Neural progenitor cell (in vitro differentiated cells): ENCODE measurements around the gene NTRK3. TPM values are rescaled to one million over a fixed set of nuclear protein-coding genes. Genes with fewer than 3 reads are reported as not detected.
A peak's percentile ranks its signal among the peaks of the same experiment; 100 is the strongest.

Experiments used
- DNase-seq: peaks from one replicate; pipeline ENCODE4 v3.0.0-alpha.2; 2016; ENCODE audit warnings: low spot score
- H2AFZ ChIP-seq: fragments of 200-600 bp; sonication (generic); replicated peaks from 2 replicates; pipeline ENCODE4 v1.6.1; 2016; ENCODE audit warnings: antibody characterized with exemption
- H3F3A ChIP-seq: fragments of 200-600 bp; sonication (generic); 2 replicates; pipeline ENCODE4 v1.6.1; 2016; ENCODE audit warnings: antibody characterized with exemption, low read depth
- H3K27ac ChIP-seq: fragments of 200-600 bp; sonication (generic); 2 replicates; pipeline ENCODE4 v1.5.1; 2016; ENCODE audit warnings: mild to moderate bottlenecking
- H3K27me3 ChIP-seq: fragments of 200-600 bp; sonication (generic); 2 replicates; pipeline ENCODE4 v1.6.1; 2016; ENCODE audit warnings: mild to moderate bottlenecking, moderate library complexity
- H3K36me3 ChIP-seq: fragments of 200-600 bp; sonication (generic); 2 replicates; pipeline ENCODE4 v1.5.1; 2016
- H3K4me1 ChIP-seq: fragments of 200-600 bp; sonication (generic); 2 replicates; pipeline ENCODE4 v1.6.1; 2016; ENCODE audit warnings: mixed run types
- H3K4me2 ChIP-seq: fragments of 200-600 bp; sonication (generic); 2 replicates; pipeline ENCODE4 v1.6.1; 2016
- H3K4me3 ChIP-seq: fragments of 200-600 bp; sonication (generic); 2 replicates; pipeline ENCODE4 v1.5.1; 2016
- H3K79me2 ChIP-seq: fragments of 200-600 bp; sonication (generic); 2 replicates; pipeline ENCODE4 v1.6.1; 2016; ENCODE audit warnings: low read depth
- H3K9ac ChIP-seq: fragments of 200-600 bp; sonication (generic); 2 replicates; pipeline ENCODE4 v1.6.1; 2016
- H3K9me3 ChIP-seq: fragments of 200-600 bp; sonication (generic); 2 replicates; pipeline ENCODE4 v1.5.1; 2016; ENCODE audit warnings: low read depth
- H4K20me1 ChIP-seq: fragments of 200-600 bp; sonication (generic); 2 replicates; pipeline ENCODE4 v1.6.1; 2016; ENCODE audit warnings: low read depth
- H3K27ac Mint-ChIP-seq: 3 replicates; pipeline ENCODE4 v1.8.0; 2021; ENCODE audit warnings: mixed read lengths
- H3K27me3 Mint-ChIP-seq: 2 replicates; pipeline ENCODE4 v1.8.0; 2022; ENCODE audit warnings: low read depth, mild to moderate bottlenecking, inconsistent platforms, moderate library complexity, mixed read lengths; ENCODE audit not compliant: insufficient read depth
- H3K36me3 Mint-ChIP-seq: 3 replicates; pipeline ENCODE4 v1.8.0; 2021; ENCODE audit warnings: mixed read lengths
- H3K4me1 Mint-ChIP-seq: 3 replicates; pipeline ENCODE4 v1.8.0; 2021; ENCODE audit warnings: mixed read lengths
- H3K4me3 Mint-ChIP-seq: 3 replicates; pipeline ENCODE4 v1.8.0; 2021; ENCODE audit warnings: mild to moderate bottlenecking, moderate library complexity, mixed read lengths
- H3K9me3 Mint-ChIP-seq: 3 replicates; pipeline ENCODE4 v1.8.0; 2020; ENCODE audit warnings: mixed read lengths
- EZH2 ChIP-seq: fragments of 200-600 bp; sonication (generic); IDR thresholded peaks from 2 replicates; pipeline ENCODE4 v1.6.1; 2017; ENCODE audit warnings: antibody characterized with exemption, mild to moderate bottlenecking, moderate library complexity
- EZH2phosphoT487 ChIP-seq: fragments of 200-600 bp; sonication (generic); IDR thresholded peaks from 2 replicates; pipeline ENCODE4 v1.6.1; 2017; ENCODE audit warnings: antibody characterized with exemption
- total RNA-seq: library from RNA; depleted of rRNA; stranded (reverse); fragments of >200 nt; gene quantifications from 2 replicates; pipeline ENCODE4 v1.2.3, GENCODE V29; 2015; ENCODE audit warnings: low replicate concordance
- TF ChIP-seq, protein P1 (sequence below): fragments of 200-600 bp; sonication (generic); IDR thresholded peaks from 2 replicates; pipeline ENCODE4 v1.5.1; 2017; ENCODE audit warnings: antibody characterized with exemption, mild to moderate bottlenecking

NTRK3 gene
- total RNA-seq, 1 donor from 2014 or later: 2.0 TPM

DNA sequence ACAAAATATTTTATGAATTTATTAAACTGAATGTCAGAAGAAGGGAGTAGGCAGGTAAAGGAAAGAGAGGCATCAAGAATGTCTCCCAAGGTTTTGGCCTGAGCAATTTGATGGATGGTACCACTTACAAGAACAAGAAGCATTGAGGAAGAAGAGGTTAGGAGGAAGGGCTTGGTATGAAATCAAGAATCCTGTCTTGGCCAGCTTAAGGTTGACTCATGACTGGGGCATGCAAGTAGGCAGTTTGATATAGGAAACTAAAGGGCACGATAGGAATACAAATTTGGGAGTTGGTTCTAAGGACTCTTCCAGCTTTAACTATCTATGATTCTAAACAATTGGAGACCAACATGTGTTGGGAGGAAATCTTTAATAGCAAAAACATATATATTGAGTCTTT lies 79.1 kb downstream of the NTRK3 start:
- Mint-ChIP-seq H3K27ac (no peak overlapping the region), H3K4me3 (no peak overlapping the region), H3K4me1 (no peaks in the 10 kb centered on the region), H3K36me3 (no peaks in the 10 kb centered on the region), H3K27me3 (peaks cover 2% of the 10 kb centered on the region), H3K9me3 (no peaks in the 10 kb centered on the region)
- H3K9ac ChIP-seq: no peak overlapping the region
- DNase-seq: no peak
- no peaks in the 10 kb centered on the region for H3K9me3 ChIP-seq
- H3K27ac ChIP-seq: no peak overlapping the region
- no peaks in the 10 kb centered on the region for H3K4me1 ChIP-seq
- H3K36me3 ChIP-seq: no peaks in the 10 kb centered on the region
- TF ChIP-seq, protein P1, sequence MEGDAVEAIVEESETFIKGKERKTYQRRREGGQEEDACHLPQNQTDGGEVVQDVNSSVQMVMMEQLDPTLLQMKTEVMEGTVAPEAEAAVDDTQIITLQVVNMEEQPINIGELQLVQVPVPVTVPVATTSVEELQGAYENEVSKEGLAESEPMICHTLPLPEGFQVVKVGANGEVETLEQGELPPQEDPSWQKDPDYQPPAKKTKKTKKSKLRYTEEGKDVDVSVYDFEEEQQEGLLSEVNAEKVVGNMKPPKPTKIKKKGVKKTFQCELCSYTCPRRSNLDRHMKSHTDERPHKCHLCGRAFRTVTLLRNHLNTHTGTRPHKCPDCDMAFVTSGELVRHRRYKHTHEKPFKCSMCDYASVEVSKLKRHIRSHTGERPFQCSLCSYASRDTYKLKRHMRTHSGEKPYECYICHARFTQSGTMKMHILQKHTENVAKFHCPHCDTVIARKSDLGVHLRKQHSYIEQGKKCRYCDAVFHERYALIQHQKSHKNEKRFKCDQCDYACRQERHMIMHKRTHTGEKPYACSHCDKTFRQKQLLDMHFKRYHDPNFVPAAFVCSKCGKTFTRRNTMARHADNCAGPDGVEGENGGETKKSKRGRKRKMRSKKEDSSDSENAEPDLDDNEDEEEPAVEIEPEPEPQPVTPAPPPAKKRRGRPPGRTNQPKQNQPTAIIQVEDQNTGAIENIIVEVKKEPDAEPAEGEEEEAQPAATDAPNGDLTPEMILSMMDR: no peak
- no peak for TF ChIP-seq EZH2
- TF ChIP-seq EZH2phosphoT487: no peak
- H3K79me2 ChIP-seq: no peaks in the 10 kb centered on the region
- H3F3A ChIP-seq: no peaks in the 10 kb centered on the region
- H3K4me2 ChIP-seq: no peak overlapping the region
- H4K20me1 ChIP-seq: no peaks in the 10 kb centered on the region
- H2AFZ ChIP-seq: no peak overlapping the region
- no peak overlapping the region for H3K4me3 ChIP-seq
- H3K27me3 ChIP-seq: no peaks in the 10 kb centered on the region

DNA sequence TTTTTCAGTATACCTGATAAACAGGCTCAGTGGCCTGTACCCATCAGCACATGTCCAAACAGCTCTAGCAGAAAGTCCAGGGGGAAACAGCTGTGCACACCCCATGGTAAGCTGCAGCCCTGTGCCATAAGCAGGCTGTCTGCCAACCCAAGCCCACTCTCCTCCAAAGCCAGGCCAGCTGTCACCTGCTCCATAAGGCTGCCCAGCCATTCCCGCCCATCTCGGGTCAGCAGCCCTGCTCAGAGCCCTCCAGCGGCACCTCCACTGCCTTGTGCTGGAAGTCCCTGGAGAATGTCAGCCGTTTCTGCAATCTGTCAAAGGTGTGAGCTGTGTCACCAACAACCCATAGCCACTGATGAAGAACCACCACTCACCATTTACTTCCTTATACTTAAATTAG lies 82.0 kb downstream of the NTRK3 start:
- H3F3A ChIP-seq: no peaks in the 10 kb centered on the region
- no peaks in the 10 kb centered on the region for H3K79me2 ChIP-seq
- Mint-ChIP-seq H3K36me3 (no peaks in the 10 kb centered on the region), H3K4me1 (no peaks in the 10 kb centered on the region), H3K4me3 (no peak overlapping the region), H3K27ac (no peak overlapping the region), H3K9me3 (no peaks in the 10 kb centered on the region), H3K27me3 (peaks cover 3% of the 10 kb centered on the region)
- no peaks in the 10 kb centered on the region for H4K20me1 ChIP-seq
- no peak overlapping the region for H3K4me2 ChIP-seq
- no peak overlapping the region for H2AFZ ChIP-seq
- no peaks in the 10 kb centered on the region for H3K36me3 ChIP-seq
- DNase-seq: no peak
- H3K9ac ChIP-seq: no peak overlapping the region
- no peaks in the 10 kb centered on the region for H3K4me1 ChIP-seq
- no peaks in the 10 kb centered on the region for H3K27me3 ChIP-seq
- no peaks in the 10 kb centered on the region for H3K9me3 ChIP-seq
- TF ChIP-seq EZH2phosphoT487 (no peak), EZH2 (no peak)
- TF ChIP-seq, protein P1: no peak
- H3K27ac ChIP-seq: no peak overlapping the region
- no peak overlapping the region for H3K4me3 ChIP-seq

DNA sequence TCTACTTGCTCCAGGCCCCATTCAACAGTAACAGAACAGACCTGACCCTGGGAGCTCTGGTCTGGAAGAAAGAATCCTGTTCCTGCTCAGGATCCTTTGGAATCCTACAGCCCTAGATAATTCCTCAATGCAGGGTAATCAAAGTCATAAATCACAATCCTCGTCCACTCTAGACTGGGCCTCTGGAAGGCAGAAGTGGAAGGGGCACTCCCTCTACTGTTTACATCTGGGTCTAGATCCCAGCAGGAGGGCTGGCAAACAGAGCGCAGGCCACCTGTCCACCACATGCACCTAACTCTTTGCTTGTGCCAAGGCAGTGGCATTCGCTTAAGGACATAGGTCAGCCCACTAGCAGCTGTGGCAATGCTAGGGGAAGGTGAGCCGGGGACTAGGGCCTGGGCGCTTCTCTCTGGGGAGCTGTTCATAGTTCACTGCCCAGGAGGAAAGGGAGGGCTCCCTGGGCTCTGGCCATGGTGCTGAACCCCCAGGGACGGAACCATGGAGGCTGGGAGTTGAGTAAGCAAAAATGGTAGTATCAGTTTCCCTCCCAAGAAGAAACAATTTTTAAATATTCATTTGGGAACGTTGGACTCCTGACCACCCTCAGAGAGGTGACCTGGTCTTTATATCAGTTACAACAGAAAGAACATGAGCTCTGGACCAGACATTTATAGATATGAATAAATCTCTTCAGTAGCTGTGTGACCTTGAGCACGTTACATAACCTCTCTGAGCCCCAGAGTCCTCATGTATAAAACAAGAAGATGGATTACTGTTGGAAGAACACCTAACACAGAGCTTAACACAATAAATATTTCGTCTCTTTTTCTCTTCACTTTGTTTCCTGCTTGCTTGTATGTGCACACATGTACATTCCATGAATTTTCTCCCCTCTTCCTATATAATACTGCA lies 90.2 kb downstream of the NTRK3 start:
- Histone ChIP-seq H3K4me3 (no peak overlapping the region), H3K36me3 (no peaks in the 10 kb centered on the region), H3K9ac (no peak overlapping the region), H3K4me1 (no peaks in the 10 kb centered on the region), H3K4me2 (no peak overlapping the region), H3F3A (no peaks in the 10 kb centered on the region), H2AFZ (no peak overlapping the region), H3K79me2 (no peaks in the 10 kb centered on the region), H3K9me3 (no peaks in the 10 kb centered on the region), H3K27ac (no peak overlapping the region), H4K20me1 (peaks cover 3% of the 10 kb centered on the region), H3K27me3 (no peaks in the 10 kb centered on the region)
- Mint-ChIP-seq H3K27me3 (peaks cover 4% of the 10 kb centered on the region), H3K4me1 (no peaks in the 10 kb centered on the region), H3K4me3 (no peak overlapping the region), H3K27ac (no peak overlapping the region), H3K9me3 (no peaks in the 10 kb centered on the region), H3K36me3 (no peaks in the 10 kb centered on the region)
- TF ChIP-seq, protein P1: no peak
- TF ChIP-seq EZH2 (no peak), EZH2phosphoT487 (no peak)
- DNase-seq: peak; percentile 72
